Mesenchymal stem cell (in vitro differentiated cells and primary cell): ENCODE measurements around the gene MNT.
A peak's percentile ranks its signal among the peaks of the same experiment; 100 is the strongest.

ENCODE experiments used
- DNase-seq: peaks from one replicate; pipeline ENCODE4 v3.0.0-alpha.2; 2013
- H2AFZ ChIP-seq: one replicate; pipeline ENCODE4 v1.6.1; 2013; ENCODE audit warnings: low read depth, mild to moderate bottlenecking, control low read depth, inconsistent platforms, low read length, moderate library complexity
- H2AK5ac ChIP-seq: 2 replicates; pipeline ENCODE4 v1.6.1; 2013; ENCODE audit warnings: low read length, moderate library complexity, mild to moderate bottlenecking, inconsistent platforms; ENCODE audit not compliant: severe bottlenecking
- H2BK120ac ChIP-seq: one replicate; pipeline ENCODE4 v1.6.1; 2013; ENCODE audit warnings: low read depth, mild to moderate bottlenecking, inconsistent platforms, low read length, moderate library complexity
- H2BK12ac ChIP-seq, 2 experiments: one replicate each; pipeline ENCODE4 v1.6.1; 2013; ENCODE audit warnings: inconsistent platforms in 2 of 2, low read length in 2 of 2, mild to moderate bottlenecking in 2 of 2, moderate library complexity in 2 of 2, control low read depth in 1 of 2
- H2BK15ac ChIP-seq: one replicate; pipeline ENCODE4 v1.6.1; 2013; ENCODE audit warnings: mild to moderate bottlenecking, low read depth, inconsistent platforms; ENCODE audit not compliant: poor library complexity, severe bottlenecking
- H2BK5ac ChIP-seq: 2 replicates; pipeline ENCODE4 v1.6.1; 2013; ENCODE audit warnings: low read depth, mild to moderate bottlenecking, low read length, control low read depth, inconsistent platforms; ENCODE audit not compliant: poor library complexity, severe bottlenecking
- H3K14ac ChIP-seq, 2 experiments: one replicate each; pipeline ENCODE4 v1.6.1; 2013; ENCODE audit warnings: inconsistent platforms in 2 of 2, low read length in 2 of 2, control low read depth in 1 of 2, mild to moderate bottlenecking in 1 of 2, moderate library complexity in 1 of 2
- H3K18ac ChIP-seq, 2 experiments: one replicate each; pipeline ENCODE4 v1.6.1; 2013; ENCODE audit warnings: inconsistent platforms in 2 of 2, low read length in 2 of 2, control low read depth in 1 of 2, low read depth in 1 of 2, mild to moderate bottlenecking in 1 of 2
- H3K23ac ChIP-seq, 2 experiments: one replicate each; pipeline ENCODE4 v1.6.1; 2013; ENCODE audit warnings: inconsistent platforms in 2 of 2, low read length in 2 of 2, mild to moderate bottlenecking in 2 of 2, moderate library complexity in 2 of 2, control low read depth in 1 of 2
- H3K27ac ChIP-seq: 2 replicates; pipeline ENCODE4 v1.5.1; 2013; ENCODE audit warnings: mild to moderate bottlenecking, moderate library complexity, low read length, control low read depth, inconsistent platforms; ENCODE audit not compliant: poor library complexity, severe bottlenecking
- H3K27me3 ChIP-seq, 2 experiments: 2 replicates each; pipeline versions ENCODE4 v1.6.1 to v1.7.0; 2013; ENCODE audit warnings: low read length in 2 of 2, mild to moderate bottlenecking in 2 of 2, moderate library complexity in 2 of 2, control low read depth in 1 of 2, inconsistent platforms in 1 of 2; ENCODE audit not compliant: control insufficient read depth in 1 of 2, insufficient read depth in 1 of 2
- H3K36me3 ChIP-seq, 2 experiments: 2 replicates each; pipeline versions ENCODE4 v1.6.1 to v1.7.0; 2013; ENCODE audit warnings: low read length in 2 of 2, control low read depth in 1 of 2, inconsistent platforms in 1 of 2, low read depth in 1 of 2, mild to moderate bottlenecking in 1 of 2; ENCODE audit not compliant: insufficient read depth in 2 of 2, control insufficient read depth in 1 of 2
- H3K4ac ChIP-seq, 2 experiments: one replicate each; pipeline ENCODE4 v1.6.1; 2013; ENCODE audit warnings: inconsistent platforms in 2 of 2, low read length in 2 of 2, mild to moderate bottlenecking in 2 of 2, moderate library complexity in 2 of 2, control low read depth in 1 of 2, low read depth in 1 of 2
- H3K4me1 ChIP-seq: 2 replicates; pipeline ENCODE4 v1.6.1; 2013; ENCODE audit warnings: low read depth, low read length, control low read depth; ENCODE audit not compliant: control insufficient read depth, insufficient read depth
- H3K4me2 ChIP-seq: 2 replicates; pipeline ENCODE4 v1.6.1; 2013; ENCODE audit warnings: low read length, mild to moderate bottlenecking, inconsistent platforms; ENCODE audit not compliant: poor library complexity, severe bottlenecking
- H3K4me3 ChIP-seq, 2 experiments: 2 replicates each; pipeline versions ENCODE4 v1.5.1 to v1.7.0; 2013; ENCODE audit warnings: low read length in 2 of 2, mild to moderate bottlenecking in 2 of 2, control low read depth in 1 of 2, low read depth in 1 of 2; ENCODE audit not compliant: insufficient read depth in 1 of 2
- H3K79me1 ChIP-seq: replicated peaks from 2 replicates; pipeline ENCODE4 v1.6.1; 2013; ENCODE audit warnings: mild to moderate bottlenecking, control low read depth, low read length, inconsistent platforms; ENCODE audit not compliant: poor library complexity, severe bottlenecking
- H3K9ac ChIP-seq: 2 replicates; pipeline ENCODE4 v1.7.0; 2013; ENCODE audit warnings: mild to moderate bottlenecking, low read length, moderate library complexity
- H3K9me3 ChIP-seq: 2 replicates; pipeline ENCODE4 v1.7.0; 2013; ENCODE audit warnings: mild to moderate bottlenecking, low read length; ENCODE audit not compliant: control insufficient read depth
- H4K8ac ChIP-seq: one replicate; pipeline ENCODE4 v1.6.1; 2013; ENCODE audit warnings: inconsistent platforms, mild to moderate bottlenecking, low read length, moderate library complexity
- H4K91ac ChIP-seq: one replicate; pipeline ENCODE4 v1.6.1; 2013; ENCODE audit warnings: mild to moderate bottlenecking, low read length, inconsistent platforms
- WGBS: methylation state at CpG from one replicate; pipeline ENCODE4 v1.1.7; 2013; ENCODE audit warnings: mixed read lengths; 5-methylcytosine and 5-hydroxymethylcytosine counted together

The MNT gene

DNA sequence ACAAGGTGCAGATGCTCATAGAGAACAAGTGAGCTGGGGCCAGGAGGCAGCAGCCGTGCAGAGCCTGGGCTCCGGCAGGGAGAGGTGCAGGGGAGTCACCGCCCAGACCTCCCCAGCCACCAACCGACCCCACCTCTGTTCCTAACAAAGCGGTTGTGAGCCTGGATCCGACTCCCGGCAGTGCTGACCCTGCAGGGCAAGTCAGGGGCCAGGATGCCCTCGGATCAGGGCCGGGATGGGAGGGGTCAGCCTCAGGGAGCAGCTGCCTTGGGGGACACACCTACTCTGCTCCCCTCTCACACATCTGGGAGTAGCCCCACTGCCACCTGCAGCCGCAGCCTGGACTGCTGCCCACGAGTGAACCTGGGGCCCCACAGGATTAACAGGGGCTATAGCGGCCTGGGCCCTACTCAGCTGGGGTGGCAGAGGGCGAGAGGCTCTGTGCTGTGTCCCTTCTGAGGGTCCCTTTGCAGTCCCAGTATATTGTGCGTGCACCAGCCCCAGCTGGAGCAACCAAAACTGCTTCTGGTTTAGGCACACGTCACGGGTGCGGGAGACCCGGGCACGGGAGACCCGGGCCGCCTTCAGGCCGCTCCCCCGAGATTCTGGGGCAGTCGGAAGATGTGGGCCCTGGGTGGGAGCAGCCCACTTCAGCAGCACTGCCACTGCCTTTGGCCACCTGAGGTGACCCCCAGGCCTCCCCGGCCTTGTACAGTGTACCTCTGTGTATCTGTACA lies 21.2 kb downstream of the MNT start:
- H3K36me3 ChIP-seq = peaks cover 64 to 79% of the 10 kb centered on the region in 2 experiments
- peak overlapping the region; percentile 48 for H3K9ac ChIP-seq
- H2BK5ac ChIP-seq = no peak overlapping the region
- H3K27ac ChIP-seq = no peak overlapping the region
- no peak overlapping the region for H4K91ac ChIP-seq
- 93% methylated on average over 25 of the region's 25 CpGs for WGBS
- no peak overlapping the region for H3K23ac ChIP-seq
- no peak overlapping the region for H3K4ac ChIP-seq
- H3K4me2 ChIP-seq = no peak overlapping the region
- H3K79me1 ChIP-seq = peaks cover 1% of the 10 kb centered on the region
- H2BK120ac ChIP-seq = no peak overlapping the region
- H2AFZ ChIP-seq = no peak overlapping the region
- H3K4me1 ChIP-seq = peaks cover 14% of the 10 kb centered on the region
- H3K18ac ChIP-seq = no peak overlapping the region
- DNase-seq = no peak
- no peaks in the 10 kb centered on the region for H3K9me3 ChIP-seq
- H3K4me3 ChIP-seq = no peak overlapping the region
- H3K14ac ChIP-seq = no peak overlapping the region
- H2BK15ac ChIP-seq = no peak overlapping the region
- H2AK5ac ChIP-seq = no peak overlapping the region
- no peak overlapping the region for H4K8ac ChIP-seq
- no peaks in the 10 kb centered on the region for H3K27me3 ChIP-seq
- H2BK12ac ChIP-seq = no peak overlapping the region

DNA sequence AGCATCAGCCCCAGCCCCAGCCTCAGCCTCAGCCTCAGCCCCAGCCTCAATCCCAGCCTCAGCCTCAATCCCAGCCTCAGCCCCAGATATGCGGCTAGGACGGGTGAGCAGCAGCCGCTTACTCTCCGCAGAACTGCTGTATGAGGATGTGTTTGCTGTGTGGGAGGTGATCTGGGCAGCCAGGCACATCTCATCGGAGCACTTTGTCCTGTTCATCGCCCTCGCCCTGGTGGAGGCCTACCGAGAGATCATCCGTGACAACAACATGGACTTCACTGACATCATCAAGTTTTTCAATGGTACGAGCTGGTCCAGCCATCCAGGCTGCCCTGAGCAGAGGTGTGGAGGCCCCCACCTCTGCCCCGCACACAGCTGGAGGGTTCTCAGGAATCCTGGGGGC lies 22.0 kb downstream of the MNT start:
- Histone ChIP-seq H3K36me3 (peaks cover 61 to 76% of the 10 kb centered on the region in 2 experiments), H2AFZ (no peak overlapping the region), H2BK15ac (no peak overlapping the region), H3K27ac (no peak overlapping the region), H3K18ac (no peak overlapping the region), H3K4me3 (no peak overlapping the region), H2BK120ac (no peak overlapping the region), H3K4ac (no peak overlapping the region), H4K8ac (no peak overlapping the region), H3K4me2 (no peak overlapping the region), H3K79me1 (peaks cover 1% of the 10 kb centered on the region), H3K14ac (no peak overlapping the region), H3K9ac (no peak overlapping the region), H4K91ac (no peak overlapping the region), H3K4me1 (peaks cover 14% of the 10 kb centered on the region), H3K9me3 (no peaks in the 10 kb centered on the region), H2AK5ac (no peak overlapping the region), H3K23ac (no peak overlapping the region), H2BK12ac (no peak overlapping the region), H3K27me3 (no peaks in the 10 kb centered on the region), H2BK5ac (no peak overlapping the region)
- no peak for DNase-seq
- 97% methylated on average over 11 of the region's 11 CpGs for WGBS

DNA sequence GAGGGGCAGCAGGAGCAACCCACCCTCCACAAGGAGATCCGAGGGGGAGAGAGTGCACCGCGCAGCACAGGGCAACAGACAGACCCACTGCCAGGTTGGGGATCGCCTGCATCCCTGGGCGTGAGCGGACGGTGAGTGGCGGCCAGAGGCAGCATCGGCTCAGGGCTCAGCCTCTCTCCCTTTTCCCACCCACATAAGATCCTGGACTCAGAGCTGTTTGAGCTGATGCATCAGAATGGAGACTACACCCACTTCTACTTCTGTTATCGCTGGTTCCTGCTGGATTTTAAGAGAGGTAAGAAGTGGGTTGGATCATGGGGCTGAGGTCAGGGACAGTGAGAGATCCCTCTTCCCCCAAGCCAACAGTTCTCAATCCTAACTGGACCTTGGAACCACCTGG lies 23.2 kb downstream of the MNT start:
- Histone ChIP-seq H4K8ac (no peak overlapping the region), H3K27me3 (no peaks in the 10 kb centered on the region), H3K9me3 (no peaks in the 10 kb centered on the region), H3K4ac (no peak overlapping the region), H2BK12ac (no peak overlapping the region), H3K79me1 (no peaks in the 10 kb centered on the region), H2AK5ac (no peak overlapping the region), H3K14ac (no peak overlapping the region), H3K36me3 (peaks cover 65 to 82% of the 10 kb centered on the region in 2 experiments), H3K27ac (no peak overlapping the region), H2AFZ (no peak overlapping the region), H3K23ac (no peak overlapping the region), H3K9ac (no peak overlapping the region), H2BK15ac (no peak overlapping the region), H2BK120ac (no peak overlapping the region), H3K4me2 (no peak overlapping the region), H3K4me3 (no peak overlapping the region), H3K4me1 (peaks cover 14% of the 10 kb centered on the region), H2BK5ac (no peak overlapping the region), H4K91ac (no peak overlapping the region), H3K18ac (no peak overlapping the region)
- no peak for DNase-seq
- 91% methylated on average over 9 of the region's 10 CpGs for WGBS

DNA sequence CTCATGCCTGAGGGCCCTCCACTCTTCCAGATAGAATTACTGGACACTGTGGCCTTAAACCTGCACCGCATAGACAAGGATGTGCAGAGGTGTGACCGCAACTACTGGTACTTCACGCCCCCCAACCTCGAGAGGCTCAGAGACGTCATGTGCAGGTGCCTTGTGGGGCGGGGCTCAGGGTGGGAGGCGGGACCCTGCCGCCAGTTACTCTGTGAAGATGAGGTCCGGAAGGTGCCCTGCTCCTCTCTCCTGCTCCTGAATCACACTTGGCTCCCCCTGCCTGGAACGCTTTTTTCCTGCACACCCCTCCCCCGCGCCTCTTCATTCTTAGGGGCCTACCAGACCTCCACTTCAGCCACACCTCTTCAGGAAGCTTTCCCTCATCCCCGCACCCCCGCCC lies 24.8 kb downstream of the MNT start:
- no peak overlapping the region for H3K4ac ChIP-seq
- H2BK5ac ChIP-seq = no peak overlapping the region
- WGBS = 96% methylated on average over 14 of the region's 14 CpGs
- H3K9ac ChIP-seq = no peak overlapping the region
- H2BK120ac ChIP-seq = no peak overlapping the region
- H3K4me1 ChIP-seq = peaks cover 10% of the 10 kb centered on the region
- H3K4me2 ChIP-seq = no peak overlapping the region
- H3K4me3 ChIP-seq = no peak overlapping the region
- no peak overlapping the region for H4K91ac ChIP-seq
- H3K9me3 ChIP-seq = no peaks in the 10 kb centered on the region
- H2BK12ac ChIP-seq = no peak overlapping the region
- no peak overlapping the region for H2AFZ ChIP-seq
- H3K18ac ChIP-seq = no peak overlapping the region
- no peak overlapping the region for H2BK15ac ChIP-seq
- H3K27ac ChIP-seq = no peak overlapping the region
- H3K27me3 ChIP-seq = no peaks in the 10 kb centered on the region
- no peak overlapping the region for H4K8ac ChIP-seq
- H3K23ac ChIP-seq = no peak overlapping the region
- no peaks in the 10 kb centered on the region for H3K79me1 ChIP-seq
- no peak for DNase-seq
- no peak overlapping the region for H2AK5ac ChIP-seq
- peaks cover 69 to 88% of the 10 kb centered on the region in 2 experiments for H3K36me3 ChIP-seq
- no peak overlapping the region for H3K14ac ChIP-seq
